DMS53 treated with DMSO at 0.1 percent for 48 hours (cell line): Measurements from ENCODE around the gene SEMA3B.

Source experiments
- DNase-seq: peaks from one replicate; lab custom pipeline; 2025; ENCODE audit not compliant: unreplicated experiment; lab: John Stamatoyannopoulos, UW

Gene SEMA3B

DNA sequence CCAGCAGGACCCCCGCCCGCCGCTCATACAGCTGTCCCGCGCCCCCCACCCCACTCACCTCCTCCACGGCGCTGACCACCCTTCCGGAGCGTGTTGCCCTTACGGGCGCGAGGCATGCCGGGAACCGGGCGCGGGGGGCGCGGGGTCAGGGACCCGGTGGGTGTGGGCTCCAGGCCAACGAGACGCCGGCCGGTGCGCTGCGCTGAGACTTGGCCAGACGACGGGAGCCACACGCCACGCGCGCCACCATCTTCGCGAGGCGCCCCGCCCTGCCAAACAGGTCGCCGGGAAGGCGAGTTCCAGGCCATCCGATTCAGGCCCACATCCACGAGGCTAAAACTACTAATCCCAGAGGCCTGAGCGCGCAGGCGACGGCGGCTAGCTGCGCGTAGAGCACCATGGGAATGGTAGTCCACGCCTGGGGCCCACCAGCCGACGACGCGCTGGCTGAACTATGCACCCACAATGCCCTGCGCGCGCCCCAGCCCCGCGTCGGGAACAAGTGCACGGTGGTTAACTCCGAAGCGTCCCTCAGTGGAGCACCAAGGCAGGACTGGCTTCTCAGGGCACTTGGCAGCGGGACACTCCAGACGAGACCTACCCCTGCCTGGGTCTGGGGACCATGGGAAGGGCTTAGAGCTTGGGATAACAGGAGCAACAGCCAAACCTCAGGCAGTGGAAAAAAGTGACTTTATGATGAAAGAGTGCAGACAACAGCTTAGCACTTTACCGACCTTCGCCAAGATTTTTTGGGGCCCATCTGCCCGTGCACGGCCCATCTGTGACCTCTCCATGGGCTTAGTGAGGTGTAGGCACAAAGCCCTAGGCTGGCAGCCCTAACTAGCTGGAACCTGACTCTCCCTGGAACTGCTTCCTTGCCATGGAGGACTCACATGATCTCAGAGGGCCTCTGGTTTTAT is 23.5 kb downstream of the SEMA3B start, which contains the start of gene IFRD2:
IFRD2 (minus strand) TSS at position 271 of the 920 bp plus-strand sequence; CDS start at position 116, 155 bp downstream.
- DNase-seq: peak; percentile 75

- no peak for DNase-seq
Observed at GRCh38 chr3:50293079-50293801, 24.3 kb downstream of the SEMA3B start.

GRCh38 chr3:50294089-50294488 is 25.1 kb downstream of the SEMA3B start:
- no peak for DNase-seq

GRCh38 chr3:50294492-50295403 is 25.8 kb downstream of the SEMA3B start:
- DNase-seq: no peak

- DNase-seq: no peak
Observed at GRCh38 chr3:50295553-50296431, 26.8 kb downstream of the SEMA3B start.

- DNase-seq: no peak
Observed at GRCh38 chr3:50296721-50297383, 27.9 kb downstream of the SEMA3B start.

DNA sequence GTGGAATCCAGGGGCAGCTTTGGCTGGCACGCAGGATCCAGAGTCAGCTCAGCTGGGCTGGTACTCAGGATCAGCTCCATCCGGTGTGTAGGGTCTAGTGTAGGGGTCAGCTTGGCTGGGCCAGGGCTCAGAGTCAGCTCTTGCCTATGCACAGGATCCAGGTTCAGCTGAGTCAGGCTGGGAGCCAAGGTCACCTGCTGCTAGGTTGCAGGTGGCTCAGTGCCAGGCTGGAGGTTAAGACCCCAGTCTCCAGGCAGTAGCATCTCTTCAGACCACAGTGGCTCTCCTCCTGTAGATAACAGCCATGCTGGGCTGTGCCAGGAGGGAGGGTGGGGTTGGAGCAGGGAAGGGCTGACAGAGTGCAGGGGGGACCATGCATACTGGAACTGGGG is 28.4 kb downstream of the SEMA3B start:
- DNase-seq: no peak

DNA sequence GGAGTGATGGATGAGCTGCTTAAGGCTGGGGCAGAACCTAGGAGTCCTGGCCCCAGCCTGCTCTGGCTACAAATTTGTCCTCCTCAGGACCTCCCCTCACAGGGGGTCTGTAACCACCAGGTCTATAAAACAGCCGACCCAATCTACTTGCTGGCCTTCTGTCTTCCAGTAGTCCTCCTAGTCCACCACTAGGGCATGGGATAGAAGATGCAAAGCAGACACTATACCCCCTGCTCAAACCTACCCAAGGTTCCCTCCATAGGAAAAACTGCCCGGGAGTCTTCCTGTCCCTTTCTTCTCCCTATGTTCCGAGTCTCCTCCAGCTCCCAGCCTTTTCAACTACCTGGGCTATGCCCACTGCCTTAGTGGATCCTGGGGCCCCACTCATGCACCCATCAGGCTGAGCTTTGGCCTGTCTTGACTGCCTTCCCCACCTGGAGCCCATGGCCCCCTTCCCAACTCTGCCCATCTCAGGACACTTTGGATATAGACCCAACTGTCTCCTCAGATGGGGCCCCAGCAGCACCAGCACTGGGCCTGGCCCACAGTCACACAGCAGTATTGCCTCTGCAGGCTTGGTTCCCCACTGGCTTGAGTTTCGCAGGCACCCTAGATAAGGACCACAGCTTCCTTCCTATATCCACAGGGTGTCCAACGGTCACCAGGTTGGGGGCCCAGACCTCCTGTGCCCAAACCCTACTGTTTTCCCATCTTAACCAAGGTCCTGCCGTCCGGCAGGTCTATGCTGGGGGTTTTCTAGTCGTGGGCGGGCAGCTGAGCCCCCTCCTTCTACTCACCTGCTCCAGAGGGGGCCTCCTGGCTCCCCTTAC is 29.2 kb downstream of the SEMA3B start:
- no peak for DNase-seq

DNA sequence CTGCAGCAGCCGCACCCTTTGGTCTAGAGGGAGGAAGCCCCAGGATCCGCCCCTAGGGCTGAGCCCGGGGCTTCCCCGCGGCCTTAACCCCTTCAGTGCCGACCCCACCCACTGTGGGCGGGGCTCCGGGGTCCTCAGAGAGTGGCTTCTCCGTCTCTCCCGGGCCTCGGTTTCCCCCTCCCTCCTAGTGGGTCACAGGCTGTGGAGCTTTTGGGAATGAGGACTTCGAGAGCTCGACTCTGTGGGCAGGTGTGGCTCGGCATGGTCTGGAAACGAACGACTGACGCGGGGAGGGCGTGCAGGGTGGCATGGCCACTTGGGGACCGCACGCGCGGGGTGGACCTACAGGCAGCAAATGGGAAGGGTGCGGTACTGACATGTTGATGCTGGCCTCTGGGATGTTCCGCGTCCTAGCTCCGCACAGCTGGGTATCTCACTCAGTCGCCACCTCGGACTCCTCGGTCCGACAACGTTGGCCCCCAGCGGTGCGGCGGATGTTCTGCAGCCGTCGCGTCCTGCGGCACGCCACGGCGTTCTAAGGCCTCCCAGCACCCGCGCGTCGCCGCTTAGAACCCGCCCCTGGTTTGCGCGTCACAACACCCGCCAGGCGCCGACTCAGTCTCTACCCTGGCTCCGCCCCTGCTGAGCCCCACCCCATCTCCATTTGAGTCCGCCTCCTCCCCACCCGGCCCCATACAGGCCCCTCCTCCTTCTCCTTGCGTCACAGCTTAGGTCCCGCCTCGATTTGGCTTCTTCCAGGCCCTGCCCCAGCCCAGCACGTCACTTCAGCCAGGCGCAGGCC is 30.1 kb downstream of the SEMA3B start, which contains the start of the genes HYAL3 and NAA80:
HYAL3 (minus strand) TSS at position 570 of the 802 bp plus-strand sequence. CDS start 3,803 bp downstream, outside the sequence.
NAA80 (minus strand) TSS at position 570 of the 802 bp plus-strand sequence. CDS start 1,942 bp downstream, outside the sequence.
- DNase-seq: peak; percentile 64

DNA sequence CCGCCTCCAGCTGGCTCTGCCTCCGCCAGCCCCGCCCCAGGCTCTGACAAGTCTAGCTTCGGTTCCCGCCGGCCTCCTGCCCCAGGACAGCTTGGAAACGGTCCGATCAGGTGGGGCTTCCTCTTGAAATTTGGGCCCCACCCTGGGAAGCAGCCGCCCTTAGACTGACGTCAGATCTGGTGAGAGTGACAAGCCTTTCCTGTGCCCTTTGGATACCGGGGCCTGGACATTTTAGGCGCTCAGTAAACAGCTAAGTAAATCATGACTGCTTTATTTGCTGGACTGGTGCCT is 30.6 kb downstream of the SEMA3B start:
- DNase-seq: no peak

DNA sequence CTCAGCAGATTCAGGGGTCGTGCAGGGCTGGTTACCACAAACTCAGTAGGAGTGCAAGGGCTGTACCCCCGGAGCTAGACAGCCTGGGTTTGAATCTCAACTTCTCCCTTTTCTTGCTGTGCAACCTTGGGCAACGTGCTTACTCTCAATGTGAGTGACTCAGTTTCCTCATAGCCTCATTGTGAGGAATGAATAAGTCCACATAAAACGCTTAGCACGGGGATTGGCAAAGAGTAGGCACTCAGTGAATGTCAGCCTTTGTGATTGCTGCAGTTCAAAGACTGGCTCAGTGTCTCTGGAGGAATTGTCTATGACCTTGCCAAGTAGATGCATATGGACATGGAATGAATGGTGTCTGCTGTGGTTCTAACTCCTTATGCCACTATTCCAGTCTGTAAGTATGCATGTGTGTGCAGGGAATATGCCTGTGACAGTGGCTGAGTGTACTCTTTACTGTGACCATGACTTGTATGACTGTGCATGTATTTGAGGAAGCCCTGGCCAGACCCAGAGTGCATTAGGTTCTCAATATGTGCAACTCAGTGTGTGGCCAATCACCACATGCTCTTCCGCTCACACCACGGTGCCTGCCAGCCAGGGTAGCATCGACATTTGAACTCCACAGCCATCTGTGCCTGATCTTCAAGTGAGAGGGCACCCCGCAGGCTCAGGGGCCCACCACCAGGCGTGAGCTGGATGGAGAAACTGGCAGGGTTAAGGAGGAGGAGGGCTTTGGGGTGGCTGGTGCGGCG is 31.2 kb downstream of the SEMA3B start:
- no peak for DNase-seq

- DNase-seq: no peak
Observed at GRCh38 chr3:50300681-50301254, 31.8 kb downstream of the SEMA3B start.

- no peak for DNase-seq
Observed at GRCh38 chr3:50302095-50303012, 33.4 kb downstream of the SEMA3B start.

DNA sequence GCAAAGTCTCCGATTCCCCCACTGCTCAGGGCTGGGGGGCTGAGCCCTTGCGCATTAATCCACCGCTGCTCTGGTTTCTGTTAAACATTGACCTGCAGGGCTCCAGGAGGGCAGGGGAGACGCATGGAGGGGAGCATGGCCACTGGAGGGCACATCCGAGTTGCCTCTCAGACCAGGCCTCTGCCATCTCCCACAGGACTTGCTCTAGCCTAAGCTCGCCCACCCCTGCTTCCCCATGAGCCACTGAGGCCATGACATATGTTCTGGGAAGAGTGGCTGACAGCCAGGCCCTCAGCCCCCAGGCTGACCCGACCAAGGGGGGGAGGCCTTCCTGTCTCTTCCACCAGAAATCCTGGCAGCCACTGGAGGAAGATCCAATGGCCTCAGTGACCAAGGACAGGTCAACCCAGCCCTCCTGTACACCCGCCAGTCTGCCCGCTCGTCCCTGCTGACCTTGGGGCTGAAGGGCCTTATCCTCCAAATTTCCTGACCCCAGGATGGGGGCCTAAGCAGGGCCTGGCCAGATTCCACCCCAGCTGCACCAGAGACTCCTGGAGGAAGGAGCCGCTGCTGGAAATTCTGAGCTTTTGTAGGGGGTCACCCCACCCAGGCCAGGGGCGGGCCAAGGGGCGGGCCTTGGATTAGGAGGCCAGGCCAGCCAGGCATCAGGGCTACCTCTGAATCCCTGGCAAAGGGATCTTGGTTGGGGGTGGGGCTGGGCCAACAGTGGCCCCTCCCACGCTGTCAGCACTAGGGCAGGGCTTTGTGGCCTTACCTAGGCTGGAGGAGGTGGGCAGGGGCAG is 34.3 kb downstream of the SEMA3B start, which contains the start of gene HYAL1:
HYAL1 (minus strand) TSS at position 562 of the 803 bp plus-strand sequence. CDS start 618 bp downstream, outside the sequence.
- no peak for DNase-seq

DNA sequence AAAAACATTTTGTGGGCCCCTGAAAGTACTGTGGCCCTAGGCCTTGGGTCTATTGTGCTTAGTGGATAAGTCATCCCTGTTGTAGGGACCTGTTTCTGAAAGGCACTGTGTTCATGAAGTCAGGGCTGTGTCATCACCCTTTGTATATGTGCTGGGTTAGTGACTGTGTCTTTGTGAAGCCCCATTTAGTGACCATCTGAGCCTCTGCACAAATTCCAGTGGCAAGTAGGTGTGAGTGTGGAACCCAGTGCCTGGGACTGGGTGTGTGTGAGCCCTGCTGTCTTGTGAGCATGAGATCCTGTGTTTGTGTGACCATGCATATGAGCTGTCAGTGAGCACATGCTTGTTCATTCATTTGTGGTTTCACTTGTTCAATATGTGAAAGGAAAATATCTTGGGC is 35.7 kb downstream of the SEMA3B start:
- DNase-seq: no peak
